Type B pancreatic cell (in vitro differentiated cells): ENCODE results near the gene GRM2. TPM values are rescaled to one million over a fixed set of nuclear protein-coding genes. Genes with fewer than 3 reads are reported as not detected.

Source experiments
- DNase-seq: peaks from one replicate; pipeline ENCODE4 v3.0.0; 2021; ENCODE audit warnings: mixed read lengths; ENCODE audit not compliant: unreplicated experiment; ENCODE audit errors: extremely low spot score
- H3K27ac Mint-ChIP-seq: 2 replicates; pipeline ENCODE4 v1.8.0; 2021; ENCODE audit warnings: mild to moderate bottlenecking, mixed read lengths
- H3K27me3 Mint-ChIP-seq: 2 replicates; pipeline ENCODE4 v1.8.0; 2021; ENCODE audit warnings: mixed read lengths
- H3K36me3 Mint-ChIP-seq: 2 replicates; pipeline ENCODE4 v1.8.0; 2021; ENCODE audit warnings: mixed read lengths
- H3K4me1 Mint-ChIP-seq: one replicate; pipeline ENCODE4 v1.8.0; 2021; ENCODE audit warnings: mixed read lengths; ENCODE audit not compliant: unreplicated experiment
- H3K4me3 Mint-ChIP-seq: 2 replicates; pipeline ENCODE4 v1.8.0; 2021; ENCODE audit warnings: mild to moderate bottlenecking, mixed read lengths
- H3K9me3 Mint-ChIP-seq: 2 replicates; pipeline ENCODE4 v1.8.0; 2021; ENCODE audit warnings: mixed read lengths
- CTCF ChIP-seq: fragments of 200-600 bp; sonication (generic); conservative IDR thresholded peaks from 2 replicates; pipeline ENCODE4 v1.5.0; 2021; ENCODE audit warnings: antibody characterized with exemption, mild to moderate bottlenecking
- total RNA-seq: library from RNA; stranded (reverse); gene quantifications from 2 replicates; pipeline ENCODE4 v1.2.1, GENCODE V29; 2021; ENCODE audit warnings: low replicate concordance

GRM2 gene
- total RNA-seq, 1 donor from 2014 or later = 0.58 TPM

GRCh38 chr3:51717446-51717845, 10.6 kb downstream of the GRM2 start:
- Mint-ChIP-seq H3K27me3 (peaks cover 17% of the 10 kb centered on the region), H3K27ac (no peak overlapping the region)

GRCh38 chr3:51717947-51718346, 11.1 kb downstream of the GRM2 start:
- DNase-seq = no peak
- TF ChIP-seq CTCF = no peak

More at GRCh38 chr3:51717446-51717845, 10.6 kb downstream of the GRM2 start:
- DNase-seq = no peak
- H3K4me1 Mint-ChIP-seq = no peaks in the 10 kb centered on the region
- no peaks in the 10 kb centered on the region for H3K36me3 Mint-ChIP-seq
- no peak overlapping the region for H3K4me3 Mint-ChIP-seq
- H3K9me3 Mint-ChIP-seq = no peaks in the 10 kb centered on the region
- no peak for TF ChIP-seq CTCF

GRCh38 chr3:51718547-51719409, 11.9 kb downstream of the GRM2 start:
- no peak overlapping the region for H3K27ac Mint-ChIP-seq
- H3K27me3 Mint-ChIP-seq = peaks cover 19% of the 10 kb centered on the region
- no peaks in the 10 kb centered on the region for H3K36me3 Mint-ChIP-seq
- H3K9me3 Mint-ChIP-seq = no peaks in the 10 kb centered on the region
- peak; percentile 82 for TF ChIP-seq CTCF
- H3K4me1 Mint-ChIP-seq = no peaks in the 10 kb centered on the region
- DNase-seq = peak; percentile 72
- no peak overlapping the region for H3K4me3 Mint-ChIP-seq

More at GRCh38 chr3:51717947-51718346, 11.1 kb downstream of the GRM2 start:
- peaks cover 19% of the 10 kb centered on the region for H3K27me3 Mint-ChIP-seq
- H3K36me3 Mint-ChIP-seq = no peaks in the 10 kb centered on the region
- no peak overlapping the region for H3K4me3 Mint-ChIP-seq
- no peak overlapping the region for H3K27ac Mint-ChIP-seq
- no peaks in the 10 kb centered on the region for H3K9me3 Mint-ChIP-seq
- H3K4me1 Mint-ChIP-seq = no peaks in the 10 kb centered on the region

GRCh38 chr3:51719410-51720025, 12.7 kb downstream of the GRM2 start:
- no peaks in the 10 kb centered on the region for H3K9me3 Mint-ChIP-seq

More at GRCh38 chr3:51719410-51720025, 12.7 kb downstream of the GRM2 start:
- Mint-ChIP-seq H3K27ac (no peak overlapping the region), H3K4me3 (no peak overlapping the region), H3K27me3 (peaks cover 14% of the 10 kb centered on the region), H3K36me3 (no peaks in the 10 kb centered on the region), H3K4me1 (no peaks in the 10 kb centered on the region)
- DNase-seq = no peak
- TF ChIP-seq CTCF = peak; percentile 47
